GM19463 (cell line): ENCODE measurements around the gene C6orf62.
"Not testable (repeated sequence)": the region's sequence is repeated elsewhere in the genome, so short reads cannot be mapped to it uniquely, and the experiment has no call there.

Experiments
- ATAC-seq: cut with Tn5 transposase; IDR thresholded peaks from one replicate; pipeline ENCODE4 v1.9.1; 2021; ENCODE audit warnings: mild to moderate bottlenecking, moderate library complexity; ENCODE audit not compliant: unreplicated experiment

Gene C6orf62

DNA sequence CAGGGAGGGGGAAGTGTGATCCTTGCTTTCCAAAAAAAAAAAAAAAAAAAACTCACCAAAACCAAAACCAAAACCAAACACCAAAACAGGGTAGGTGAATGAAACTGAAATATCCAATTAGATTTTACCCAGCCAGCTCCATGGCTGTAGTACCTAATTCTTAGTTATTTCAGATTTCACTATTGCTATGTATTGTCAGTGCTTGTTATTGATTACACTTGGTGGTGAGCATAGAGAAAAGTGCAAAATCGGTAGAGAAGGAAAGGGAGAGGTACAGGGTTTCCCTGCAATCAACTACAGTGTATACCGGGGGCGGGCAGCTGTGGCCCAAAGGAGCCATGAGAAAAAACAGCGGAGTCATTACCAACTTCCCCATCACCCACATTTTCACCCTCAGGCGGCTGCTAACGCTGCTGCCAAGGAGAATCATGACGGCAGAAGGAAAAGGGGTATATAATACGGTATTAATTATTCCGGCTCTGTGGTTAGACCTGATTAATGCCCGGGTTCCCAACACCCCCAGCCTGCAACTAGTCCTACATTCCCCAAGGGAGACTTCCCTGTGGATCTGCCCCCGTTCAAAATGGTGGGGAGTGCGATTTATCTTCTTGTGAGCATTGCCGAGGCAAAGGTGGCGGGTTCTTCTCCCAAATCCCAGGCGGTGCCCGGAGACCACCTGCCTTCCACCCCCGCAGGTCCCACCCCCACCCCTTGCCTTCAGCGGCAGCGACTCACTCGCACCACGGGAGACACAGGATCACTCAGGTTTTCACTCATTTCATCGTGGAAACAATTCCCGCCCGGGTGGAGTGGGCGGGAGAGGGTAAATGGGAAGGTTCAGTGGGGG is at the start of gene C6orf62:
TSS of gene C6orf62 (minus strand) at position 30 of the 847 bp plus-strand sequence. CDS start 486 bp downstream, outside the sequence.
- peak; percentile 17 for ATAC-seq

GRCh38 chr6:24768361-24768760 is 49.4 kb upstream of the C6orf62 start:
- no peak for ATAC-seq

DNA sequence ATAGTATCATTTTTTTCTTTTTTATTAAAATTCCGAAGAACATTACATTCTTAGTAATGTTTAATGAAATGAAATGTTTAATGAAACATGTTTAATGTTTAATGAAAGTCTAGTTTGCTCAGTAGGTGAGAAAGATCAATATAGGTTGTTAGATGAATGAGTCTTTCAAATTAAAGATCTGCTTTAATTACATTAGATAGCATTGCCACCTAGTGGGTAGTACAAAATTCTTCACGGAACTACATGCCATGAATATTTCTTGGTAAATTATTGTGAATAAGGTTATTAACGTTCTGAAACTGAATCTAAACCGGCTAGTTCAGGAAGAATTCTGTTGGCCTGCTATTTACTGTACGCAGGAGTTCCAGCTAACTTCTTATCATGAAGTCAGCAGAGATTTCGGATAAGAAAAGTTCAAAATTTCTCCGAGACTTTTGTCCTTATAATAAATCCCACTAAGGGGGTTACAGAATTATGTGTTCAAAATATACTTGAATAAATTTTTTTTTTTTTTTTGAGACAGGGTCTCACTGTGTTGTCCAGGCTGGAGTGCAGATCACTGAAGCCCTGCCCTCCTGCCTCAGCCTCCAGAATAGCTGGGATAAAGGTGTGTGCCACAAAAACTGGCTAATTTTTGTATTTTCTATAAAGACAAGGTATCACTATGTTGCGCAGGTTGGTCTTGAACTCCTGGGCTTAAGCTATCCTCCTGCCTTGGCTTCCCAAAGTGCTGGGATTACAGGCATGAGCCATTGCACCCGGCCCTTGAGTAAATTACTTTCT is 47.9 kb upstream of the C6orf62 start:
- ATAC-seq, result no peak

DNA sequence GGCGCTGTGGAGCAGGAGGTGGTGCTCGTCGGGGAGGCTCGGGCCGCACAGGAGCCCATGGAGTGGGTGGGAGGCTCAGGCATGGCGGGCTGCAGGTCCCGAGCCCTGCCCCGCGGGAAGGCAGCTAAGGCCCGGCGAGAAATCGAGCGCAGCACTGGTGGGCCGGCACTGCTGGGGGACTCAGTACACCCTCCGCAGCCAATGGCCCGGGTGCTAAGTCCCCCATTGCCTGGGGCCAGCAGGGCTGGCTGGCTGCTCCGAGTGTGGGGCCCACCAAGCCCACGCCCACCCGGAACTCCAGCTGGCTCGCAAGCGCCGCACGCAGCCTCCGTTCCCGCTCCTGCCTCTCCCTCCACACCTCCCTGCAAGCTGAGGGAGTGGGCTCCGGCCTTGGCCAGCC is 47.0 kb upstream of the C6orf62 start:
- ATAC-seq, result not testable (repeated sequence)

GRCh38 chr6:24764833-24765828 is 46.2 kb upstream of the C6orf62 start:
- ATAC-seq, result not testable (repeated sequence)

DNA sequence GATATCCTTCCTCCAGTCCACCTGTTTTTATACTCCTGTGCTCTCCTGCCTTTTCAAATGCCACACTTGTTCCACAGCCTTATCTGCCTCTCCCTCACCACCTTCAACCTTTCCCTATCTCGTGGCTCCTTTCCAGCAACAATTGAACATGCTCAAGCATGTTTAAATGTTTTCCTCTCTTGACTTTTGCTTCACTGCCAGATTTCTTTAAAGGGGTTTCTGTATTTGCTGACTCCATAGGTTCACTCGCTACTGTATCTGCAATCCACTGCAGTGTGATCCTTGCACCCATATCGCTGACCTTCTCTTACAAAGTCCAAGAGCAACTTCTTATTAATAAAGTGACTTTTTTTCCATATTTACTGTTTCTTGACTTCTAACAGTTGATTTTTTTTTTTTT is 44.6 kb upstream of the C6orf62 start:
- ATAC-seq, result no peak

GRCh38 chr6:24761851-24762250 is 42.9 kb upstream of the C6orf62 start:
- no peak for ATAC-seq

- no peak for ATAC-seq
These were observed 42.4 kb upstream of the C6orf62 start for GRCh38 chr6:24761193-24761835.

- no peak for ATAC-seq
These were observed 41.3 kb upstream of the C6orf62 start for GRCh38 chr6:24760210-24760609.

DNA sequence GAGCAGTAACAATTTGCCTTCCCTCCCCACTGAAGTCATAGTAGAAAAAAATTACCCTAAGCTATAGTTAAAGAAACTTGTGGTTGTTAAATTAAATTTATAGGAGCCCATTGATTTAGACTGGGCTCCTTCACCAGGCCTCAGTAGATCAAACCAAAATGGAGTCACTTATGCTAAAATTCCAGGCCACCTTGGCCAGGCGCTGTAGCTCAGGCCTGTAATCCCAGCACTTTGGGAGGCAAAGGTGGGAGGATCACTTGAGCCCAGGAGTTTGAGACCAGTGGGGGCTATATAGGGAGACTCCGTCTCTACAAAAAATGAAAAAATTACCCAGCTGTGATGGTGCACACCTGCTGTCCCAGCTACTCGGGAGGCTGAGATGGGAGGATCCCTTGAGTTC is 40.8 kb upstream of the C6orf62 start:
- ATAC-seq, result no peak

- ATAC-seq, result no peak
These were observed 38.7 kb upstream of the C6orf62 start for GRCh38 chr6:24757611-24758010.

- ATAC-seq, result no peak
These were observed 36.3 kb upstream of the C6orf62 start for GRCh38 chr6:24755279-24755678.

GRCh38 chr6:24754378-24754777 is 35.4 kb upstream of the C6orf62 start:
- not testable (repeated sequence) for ATAC-seq

DNA sequence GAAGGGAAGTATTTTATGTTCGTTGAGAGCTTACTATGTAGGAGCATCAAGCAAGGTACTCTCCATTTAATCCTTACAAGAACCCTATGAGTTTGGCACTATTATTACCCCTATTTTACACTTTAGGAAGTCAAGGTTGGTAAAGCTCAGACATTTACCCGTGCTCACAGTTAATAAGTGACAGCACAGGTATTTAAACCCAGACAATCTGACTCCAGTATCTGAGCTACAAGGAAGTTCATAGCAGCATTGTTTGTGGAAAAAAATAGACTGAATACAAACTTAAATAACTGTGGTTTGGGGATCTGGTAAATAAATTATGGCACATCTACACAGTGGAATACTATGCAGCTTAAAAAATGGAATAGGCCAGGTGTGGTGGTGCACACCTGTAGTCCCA is 34.6 kb upstream of the C6orf62 start:
- ATAC-seq, result no peak

- ATAC-seq, result no peak
These were observed 34.1 kb upstream of the C6orf62 start for GRCh38 chr6:24752917-24753492.

GRCh38 chr6:24752503-24752902 is 33.5 kb upstream of the C6orf62 start:
- ATAC-seq, result no peak

DNA sequence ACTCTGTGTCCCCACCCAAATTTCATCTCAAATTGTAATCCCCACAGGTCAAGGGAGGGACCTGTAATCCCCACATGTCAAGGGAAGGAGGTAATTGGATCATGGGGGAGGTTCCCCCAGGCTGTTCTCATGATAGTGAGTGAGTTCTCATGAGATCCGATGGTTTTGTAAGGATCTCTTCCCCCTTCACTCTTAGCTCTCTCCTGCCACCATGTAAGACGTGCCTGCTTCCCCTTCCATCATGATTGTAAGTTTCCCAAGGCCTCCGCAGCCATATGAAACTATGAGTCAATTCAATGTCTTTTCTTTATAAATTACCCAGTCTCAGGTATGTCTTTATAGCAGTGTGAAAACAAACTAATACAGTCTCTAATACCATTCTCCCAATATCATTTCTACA is 31.9 kb upstream of the C6orf62 start:
- ATAC-seq, result not testable (repeated sequence)

- ATAC-seq, result no peak
These were observed 30.3 kb upstream of the C6orf62 start for GRCh38 chr6:24749297-24749696.

GRCh38 chr6:24744911-24745310 is 26.0 kb upstream of the C6orf62 start:
- ATAC-seq, result no peak

DNA sequence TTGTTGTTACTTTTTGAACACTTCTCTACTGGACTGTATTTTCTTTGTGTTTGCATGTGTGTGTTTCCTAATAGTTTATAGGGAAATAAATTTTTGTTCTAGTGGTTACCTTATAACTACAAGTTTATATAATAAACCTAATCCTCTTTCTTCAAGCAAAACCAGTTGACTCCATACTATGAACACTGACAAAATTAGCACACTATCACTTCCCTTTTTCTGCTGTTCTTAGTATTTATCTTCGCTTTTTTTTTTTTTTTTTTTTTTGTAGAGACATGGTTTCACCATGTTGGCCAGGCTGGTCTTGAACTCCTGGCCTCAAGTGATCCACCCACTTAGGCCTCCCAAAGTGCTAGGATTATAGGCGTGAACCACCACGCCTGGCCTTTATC is 25.0 kb upstream of the C6orf62 start:
- ATAC-seq, result no peak
